Activated effector memory CD4-positive, alpha-beta T cell treated with Interleukin-2 at 50 U/mL for 16 hours (primary cell): ENCODE measurements around the gene ISG20.
"Not testable (repeated sequence)": the region's sequence is repeated elsewhere in the genome, so short reads cannot be mapped to it uniquely, and the experiment has no call there.

Experiments
- DNase-seq: peaks from one replicate; pipeline ENCODE4 v3.0.0-alpha.2; 2020

ISG20 gene

DNA sequence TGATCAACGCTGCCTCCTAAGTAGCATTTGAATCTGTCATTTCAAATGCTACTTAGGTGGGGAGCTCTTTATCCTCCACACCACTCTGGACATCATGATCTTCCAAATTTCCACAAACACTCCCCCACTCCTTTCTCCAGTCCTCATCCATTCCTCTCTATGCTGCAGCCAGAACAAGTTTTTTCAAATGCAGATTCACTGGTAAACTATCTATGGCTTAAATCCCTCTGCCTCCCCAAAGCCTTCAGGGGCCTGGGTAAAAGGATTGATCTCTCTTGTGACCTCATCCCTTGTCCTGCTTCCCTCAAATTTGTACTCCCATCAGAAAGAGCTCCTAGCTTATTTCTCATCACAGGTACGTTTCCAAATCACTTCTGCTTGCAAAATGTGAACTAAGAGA lies 19.0 kb upstream of the ISG20 start:
- no peak for DNase-seq

DNA sequence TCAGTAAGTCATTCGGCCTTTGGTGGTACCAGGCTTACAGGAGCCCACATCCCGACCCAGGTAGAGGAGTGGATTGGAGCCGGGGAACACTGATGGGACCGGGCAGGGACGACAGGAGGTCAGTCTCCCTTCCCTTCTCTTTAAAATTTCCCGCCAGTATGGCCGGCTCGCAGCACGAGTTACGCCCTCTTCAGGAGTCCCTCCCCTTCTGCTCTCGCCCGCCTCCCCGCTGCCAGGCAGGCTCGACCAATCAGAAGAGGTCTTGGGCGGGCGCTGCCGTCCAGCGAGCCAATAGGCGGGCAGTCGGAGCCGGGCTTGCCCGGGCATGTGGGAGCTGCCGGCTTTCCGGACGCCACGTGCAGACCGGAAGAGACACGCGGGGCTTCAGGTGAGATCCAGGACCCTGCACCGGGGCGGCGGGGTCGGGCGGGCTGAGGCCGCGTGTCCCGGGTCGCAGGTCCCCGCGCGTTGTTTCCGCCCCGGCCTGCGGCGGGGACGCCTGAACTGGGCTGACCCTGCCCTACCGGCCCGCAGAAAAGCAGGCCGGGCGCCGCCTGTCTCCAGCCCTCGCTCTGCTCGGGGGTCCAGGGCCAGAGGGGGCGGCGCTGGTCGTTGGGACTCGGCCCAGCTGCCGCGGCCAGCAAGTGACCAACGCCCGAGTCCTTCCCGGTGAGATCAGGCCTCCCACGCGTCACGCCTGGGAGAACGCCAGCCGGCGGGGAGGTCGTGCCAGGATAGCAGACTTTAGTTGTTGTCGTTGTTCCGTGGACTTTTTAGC lies 17.6 kb upstream of the ISG20 start, which contains the start of gene AEN:
Gene AEN, plus strand, starts transcription at position 346 of the 778 bp plus-strand sequence. CDS start 4,870 bp downstream, outside the sequence.
- peak; percentile 96 for DNase-seq

DNA sequence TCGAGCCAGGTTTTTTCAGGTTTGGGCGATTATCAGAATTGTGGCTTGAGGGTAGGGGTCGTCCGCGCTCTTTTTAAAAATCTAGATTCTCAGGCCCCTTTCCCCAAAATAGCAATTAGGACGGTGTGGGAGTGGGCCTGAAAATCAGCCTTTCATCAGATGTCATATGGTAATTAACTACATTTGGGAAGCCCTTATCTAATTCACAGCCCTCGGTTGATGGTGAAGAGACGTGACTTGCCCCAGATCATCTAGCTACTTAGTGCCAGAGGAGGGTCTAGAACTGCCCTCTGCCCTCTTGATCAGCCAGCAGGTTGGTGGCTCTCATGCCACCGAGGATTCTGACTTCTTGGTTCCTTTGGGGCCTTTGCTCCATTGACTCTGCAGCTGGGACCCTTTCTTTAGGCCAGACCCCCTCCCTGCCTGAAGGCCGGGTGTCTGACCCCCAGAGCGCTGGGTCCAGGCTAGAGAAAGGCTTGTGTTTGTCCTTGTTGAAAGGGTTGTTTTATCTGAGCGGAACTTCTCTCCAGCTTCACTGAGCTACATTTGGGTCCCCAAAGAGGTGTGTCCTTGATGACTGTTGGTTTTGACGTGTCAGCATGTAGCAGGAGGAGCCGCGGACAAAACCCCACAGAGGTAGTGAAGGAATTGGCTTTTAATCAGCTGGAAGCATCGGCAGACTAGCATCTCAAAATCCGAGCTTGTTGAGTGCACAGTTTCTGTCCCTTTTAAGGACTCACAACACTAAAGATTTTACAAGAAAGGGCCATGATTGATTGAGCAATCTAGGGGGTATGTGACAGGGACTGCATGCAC lies 16.8 kb upstream of the ISG20 start:
- peak; percentile 44 for DNase-seq

DNA sequence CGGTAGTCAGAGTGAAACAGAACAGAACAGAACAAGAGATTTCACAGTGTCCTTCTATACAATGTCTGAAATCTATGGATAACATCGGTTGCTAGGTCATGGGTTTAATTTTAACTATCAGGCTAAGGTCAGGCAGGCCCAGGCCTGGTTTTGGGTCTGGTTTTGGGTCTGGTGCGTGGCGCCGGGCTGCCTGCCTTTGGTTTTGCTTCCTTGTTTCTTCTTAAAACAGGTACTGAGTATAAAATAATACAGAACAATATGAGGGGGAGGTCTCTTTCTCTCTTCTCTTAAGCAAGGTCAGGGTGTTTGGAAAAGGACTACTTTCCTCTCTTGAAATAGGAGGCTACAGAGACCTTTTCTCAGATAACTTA lies 16.2 kb upstream of the ISG20 start:
- no peak for DNase-seq

GRCh38 chr15:88623061-88623460 lies 15.8 kb upstream of the ISG20 start:
- DNase-seq = no peak

DNA sequence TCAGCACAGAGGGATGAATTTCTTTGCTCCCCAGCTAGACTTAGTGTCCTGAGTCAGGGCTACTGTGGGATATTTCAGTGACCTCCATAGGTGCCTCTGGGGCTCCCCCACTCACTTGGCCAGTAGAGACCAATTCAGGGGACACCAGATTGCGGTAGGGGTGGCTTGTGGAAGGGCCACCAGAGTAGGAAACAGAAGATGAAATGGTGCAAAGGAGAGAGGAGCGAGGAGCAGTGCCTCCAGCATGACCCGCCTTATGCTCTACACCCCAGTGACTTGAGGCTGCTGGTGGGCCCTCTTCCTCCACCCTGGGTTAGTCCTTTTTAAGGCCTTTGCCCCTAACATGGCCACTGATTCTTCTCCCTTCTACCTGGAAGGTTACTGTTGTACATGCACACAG lies 15.2 kb upstream of the ISG20 start:
- DNase-seq = no peak

GRCh38 chr15:88624156-88624970 lies 14.5 kb upstream of the ISG20 start:
- peak; percentile 41 for DNase-seq

DNA sequence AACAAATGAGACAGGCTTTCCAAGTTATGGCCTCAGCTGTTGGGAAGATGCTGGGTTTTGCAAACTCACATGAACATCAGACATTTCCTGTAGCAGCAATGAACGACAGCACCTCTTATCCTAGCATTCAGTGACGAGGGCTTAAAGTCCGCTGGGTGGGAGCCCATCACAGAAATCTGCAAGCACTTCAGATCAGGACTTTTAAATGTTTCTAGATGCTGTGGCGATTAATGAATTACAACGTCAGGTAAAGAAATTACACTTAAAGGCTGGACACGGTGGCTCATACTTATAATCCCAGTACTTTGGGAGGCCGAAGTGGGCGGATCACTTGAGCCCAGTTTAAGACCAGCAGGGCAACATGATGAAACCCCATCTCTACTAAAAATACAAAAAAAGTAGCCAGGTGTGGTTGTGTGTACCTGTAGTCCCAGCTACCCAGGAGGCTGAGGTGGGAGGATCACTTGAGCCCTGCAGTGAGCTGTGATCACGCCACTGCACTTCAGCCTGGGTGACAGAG lies 13.8 kb upstream of the ISG20 start:
- DNase-seq = no peak

GRCh38 chr15:88625943-88626741 lies 12.7 kb upstream of the ISG20 start:
- DNase-seq = no peak

GRCh38 chr15:88627463-88627862 lies 11.4 kb upstream of the ISG20 start:
- peak; percentile 68 for DNase-seq

- DNase-seq = no peak
These were observed 10.7 kb upstream of the ISG20 start for GRCh38 chr15:88628018-88628654.

GRCh38 chr15:88629071-88629470 lies 9.7 kb upstream of the ISG20 start:
- DNase-seq = no peak

GRCh38 chr15:88630141-88630721 lies 8.6 kb upstream of the ISG20 start:
- DNase-seq = no peak

DNA sequence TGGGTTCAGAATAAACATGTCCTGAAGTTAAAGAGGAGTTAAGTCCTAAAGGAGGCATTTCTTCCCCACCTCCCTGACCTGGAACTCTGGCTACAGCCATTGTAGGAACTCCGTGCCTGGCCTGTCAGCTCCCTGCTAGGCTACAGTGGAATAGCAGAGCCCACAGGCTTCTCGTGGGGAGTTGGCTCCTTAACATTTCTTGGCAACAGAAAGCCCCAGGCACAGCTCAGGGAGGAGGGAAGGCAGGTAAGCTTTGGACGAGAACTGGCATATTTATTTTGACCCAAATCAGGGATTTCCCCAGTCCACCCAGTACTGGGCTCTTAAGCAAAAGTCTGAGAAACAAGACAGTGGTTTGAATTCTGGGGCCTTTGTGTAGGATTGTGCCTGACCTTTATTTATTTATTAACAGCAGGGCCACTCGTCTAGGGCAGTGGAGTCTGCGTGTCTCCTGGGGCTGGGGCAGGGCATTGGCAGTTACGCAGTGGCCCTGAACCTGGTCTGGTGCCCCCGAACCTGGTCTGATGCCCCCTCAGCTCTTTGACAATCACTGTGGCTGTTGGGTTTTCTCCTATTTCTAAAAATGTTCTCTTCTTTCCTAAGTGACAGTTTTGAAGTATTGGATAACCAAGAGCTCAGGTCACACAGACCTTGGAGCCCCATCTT lies 7.9 kb upstream of the ISG20 start:
- DNase-seq = no peak

DNA sequence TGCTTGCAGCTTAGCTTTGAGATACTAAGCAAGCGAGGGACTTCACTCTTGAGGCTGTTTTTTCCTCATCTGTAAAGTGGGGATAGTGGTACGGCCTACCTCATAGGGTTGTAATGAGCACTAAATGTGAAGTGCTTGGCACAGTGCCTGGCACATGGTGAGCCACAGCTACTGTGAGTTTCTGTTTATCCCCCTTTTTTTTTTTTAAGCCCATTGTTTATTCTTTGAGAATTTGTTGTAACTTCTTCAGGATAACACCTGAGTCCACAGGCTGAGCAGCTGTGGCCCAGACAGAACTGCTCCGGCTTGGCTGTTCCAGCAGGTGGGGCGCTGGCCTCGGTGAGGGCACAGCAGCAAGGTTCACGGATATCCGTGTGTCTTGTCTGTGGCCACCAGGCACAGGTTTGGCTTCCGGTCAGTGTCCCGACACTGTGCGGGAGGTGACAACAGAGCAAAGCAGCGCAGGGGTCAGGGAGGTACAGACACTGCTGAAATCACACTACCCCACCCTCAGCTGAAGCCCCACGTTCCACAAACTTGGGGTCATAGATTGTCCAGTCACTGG lies 7.3 kb upstream of the ISG20 start:
- DNase-seq = no peak

DNA sequence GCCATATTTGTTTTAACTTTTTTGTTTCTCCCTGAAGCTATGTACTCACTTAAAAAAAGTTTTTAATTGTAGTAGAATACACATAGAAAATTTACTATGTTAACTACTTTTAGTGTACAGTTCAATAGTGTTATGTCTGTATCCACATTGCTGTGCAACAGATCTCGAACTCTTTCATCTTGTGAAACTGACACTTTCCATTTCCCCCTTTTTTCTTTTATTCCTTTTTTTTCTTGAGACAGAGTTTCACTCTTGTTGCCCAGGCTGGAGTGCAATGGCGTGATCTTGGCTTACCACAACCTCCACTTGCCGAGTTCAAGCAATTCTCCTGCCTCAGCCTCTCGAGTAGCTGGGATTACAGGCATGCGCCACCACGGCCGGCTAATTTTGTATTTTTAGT lies 6.0 kb upstream of the ISG20 start:
- not testable (repeated sequence) for DNase-seq

GRCh38 chr15:88634449-88634848 lies 4.4 kb upstream of the ISG20 start:
- DNase-seq = no peak

DNA sequence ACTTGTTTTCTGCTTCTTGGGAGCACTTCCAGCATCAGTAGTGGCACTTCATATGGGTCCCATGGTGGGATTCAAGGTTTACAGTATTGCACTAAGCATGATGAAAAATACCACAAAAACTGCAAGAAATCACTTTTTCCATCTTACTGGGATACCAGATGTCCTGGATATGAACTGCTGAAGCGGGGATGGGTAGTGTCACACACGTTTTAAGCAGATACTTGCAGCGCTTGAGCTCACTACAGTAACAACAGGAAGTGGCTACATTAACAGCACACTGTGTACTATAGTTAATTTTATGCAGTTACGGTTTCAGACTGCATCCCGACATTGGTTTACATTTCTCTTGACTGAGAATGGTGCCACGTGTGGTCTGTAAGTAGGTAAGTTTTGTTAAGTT lies 3.5 kb upstream of the ISG20 start:
- DNase-seq = no peak

DNA sequence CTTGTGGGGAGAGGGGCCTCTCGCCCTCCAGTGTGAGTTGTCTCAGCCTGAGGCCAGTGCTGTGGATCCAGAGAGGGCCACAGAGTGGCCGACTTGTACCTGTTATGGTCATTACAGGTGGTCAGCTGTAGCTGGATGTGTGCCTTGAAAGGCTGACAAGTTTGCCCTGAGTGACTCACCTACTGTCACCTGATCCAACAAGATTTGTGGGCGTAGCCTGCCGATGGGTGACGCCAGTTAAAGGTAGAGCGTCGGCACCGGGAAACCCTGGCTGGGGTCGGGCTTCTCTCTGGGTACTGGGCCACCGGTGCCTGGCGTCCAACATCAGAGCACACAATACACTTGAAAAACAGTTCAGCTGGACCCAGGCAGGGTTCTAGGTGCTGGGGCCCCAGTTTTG lies 2.8 kb upstream of the ISG20 start:
- peak; percentile 67 for DNase-seq

DNA sequence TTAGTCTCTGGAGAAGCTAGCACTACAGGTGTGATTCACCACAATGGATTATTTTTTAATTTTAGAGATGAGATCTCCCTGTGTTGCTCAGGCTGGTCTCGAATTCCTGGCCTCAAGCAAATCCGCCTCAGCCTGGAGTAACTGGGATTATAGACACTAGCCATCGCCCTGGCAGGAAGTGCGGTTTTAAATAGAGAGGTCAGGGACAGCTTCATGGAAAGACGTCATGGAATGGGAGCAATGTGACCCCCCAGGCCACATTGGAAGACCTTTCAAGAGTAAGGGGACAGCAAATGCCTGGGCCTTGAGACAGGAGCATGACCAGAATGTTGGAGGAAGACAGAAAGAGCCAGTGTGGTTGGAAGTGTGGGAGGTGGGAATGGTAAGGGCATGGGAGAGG lies 2.2 kb upstream of the ISG20 start:
- DNase-seq = no peak
